ENCODE measurements around the gene RCSD1. TPM values are rescaled to one million over a fixed set of nuclear protein-coding genes. Genes with fewer than 3 reads are reported as not detected.

RCSD1 gene
- total and polyA plus RNA-seq, 2 donors (not counting 3 experiments of a cell fraction or from before 2014, with no cell fraction given) = 0.08 to 1.00 TPM

DNA sequence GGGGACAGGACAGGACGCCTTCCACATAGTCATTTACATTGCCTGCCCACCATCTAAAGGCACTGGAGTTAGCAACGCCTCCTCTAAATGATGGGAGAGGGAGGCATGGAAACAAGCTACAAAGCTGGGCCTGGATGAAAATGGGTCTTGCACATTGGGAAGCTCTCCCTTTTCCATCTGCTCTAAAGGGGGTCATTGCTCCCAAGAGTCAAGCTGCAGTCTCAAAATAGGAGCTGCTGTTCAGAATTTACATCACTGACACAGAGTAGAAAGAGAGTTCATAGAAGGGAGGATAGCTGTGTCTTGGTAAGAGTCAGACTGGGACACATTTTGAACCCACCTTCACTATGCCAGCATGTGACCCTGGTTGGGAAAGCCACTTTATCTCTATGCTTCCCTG, 26.6 kb downstream of the RCSD1 start:
- intact Hi-C loops (cut with micrococcal nuclease) = loop anchor here (5.0 kb wide), 1 partner anchor 39 kb away; no protein-coding TSS in a partner anchor
- CTCF ChIA-PET = interaction anchor here (1.1 to 1.7 kb wide), 3 partner anchors 9 to 122 kb away, joined by 3 read pairs; no protein-coding TSS in a partner anchor
- POLR2A ChIA-PET = no interaction called here

More for the DNA sequence above, 26.6 kb downstream of the RCSD1 start:
- TF ChIP-seq GATA2 (IDR thresholded peaks at IDR 0.05; ENCODE audit: insufficient read depth, insufficient read length, low read depth, low read length) (no peak), POLR2A (IDR thresholded peaks at IDR 0.05; ENCODE audit: low read depth, low read length) (no peak), MYC (IDR thresholded peaks at IDR 0.05; ENCODE audit: low read depth, low read length) (no peak), EZH2 (IDR thresholded peaks at IDR 0.05; ENCODE audit: borderline replicate concordance, low read depth, low read length, severe bottlenecking) (no peak), POLR2AphosphoS5 (IDR thresholded peaks at IDR 0.05; ENCODE audit: insufficient read depth, low read depth, low read length) (no peak), JUN (IDR thresholded peaks at IDR 0.05; ENCODE audit: borderline replicate concordance, insufficient read depth, insufficient read length, low read depth) (no peak)
- TF ChIP-seq, protein P1, sequence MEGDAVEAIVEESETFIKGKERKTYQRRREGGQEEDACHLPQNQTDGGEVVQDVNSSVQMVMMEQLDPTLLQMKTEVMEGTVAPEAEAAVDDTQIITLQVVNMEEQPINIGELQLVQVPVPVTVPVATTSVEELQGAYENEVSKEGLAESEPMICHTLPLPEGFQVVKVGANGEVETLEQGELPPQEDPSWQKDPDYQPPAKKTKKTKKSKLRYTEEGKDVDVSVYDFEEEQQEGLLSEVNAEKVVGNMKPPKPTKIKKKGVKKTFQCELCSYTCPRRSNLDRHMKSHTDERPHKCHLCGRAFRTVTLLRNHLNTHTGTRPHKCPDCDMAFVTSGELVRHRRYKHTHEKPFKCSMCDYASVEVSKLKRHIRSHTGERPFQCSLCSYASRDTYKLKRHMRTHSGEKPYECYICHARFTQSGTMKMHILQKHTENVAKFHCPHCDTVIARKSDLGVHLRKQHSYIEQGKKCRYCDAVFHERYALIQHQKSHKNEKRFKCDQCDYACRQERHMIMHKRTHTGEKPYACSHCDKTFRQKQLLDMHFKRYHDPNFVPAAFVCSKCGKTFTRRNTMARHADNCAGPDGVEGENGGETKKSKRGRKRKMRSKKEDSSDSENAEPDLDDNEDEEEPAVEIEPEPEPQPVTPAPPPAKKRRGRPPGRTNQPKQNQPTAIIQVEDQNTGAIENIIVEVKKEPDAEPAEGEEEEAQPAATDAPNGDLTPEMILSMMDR (IDR thresholded peaks at IDR 0.05; ENCODE audit: extremely low read depth in 1 of 2, insufficient read depth in 1 of 2, low read depth in 1 of 2, low read length in 2 of 2) = no peak
- TF ChIP-seq, protein P2, sequence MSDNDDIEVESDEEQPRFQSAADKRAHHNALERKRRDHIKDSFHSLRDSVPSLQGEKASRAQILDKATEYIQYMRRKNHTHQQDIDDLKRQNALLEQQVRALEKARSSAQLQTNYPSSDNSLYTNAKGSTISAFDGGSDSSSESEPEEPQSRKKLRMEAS (IDR thresholded peaks at IDR 0.05; ENCODE audit: insufficient read depth, insufficient read length) = no peak
- Histone ChIP-seq H3K4me2 (ENCODE audit: insufficient read depth, low read length) (no peak overlapping the region), H3K9ac (replicated peaks; ENCODE audit: extremely low read depth, insufficient read depth, low read length) (no peak overlapping the region), H3K79me2 (ENCODE audit: control insufficient read depth, insufficient read depth, low read length) (no peaks in the 10 kb centered on the region), H3K27ac (ENCODE audit: insufficient read depth, low read depth, low read length) (no peak overlapping the region), H3K9me1 (replicated peaks; ENCODE audit: control insufficient read depth, extremely low read depth, insufficient read depth, low read length) (no peaks in the 10 kb centered on the region), H4K20me1 (replicated peaks; ENCODE audit: control insufficient read depth, extremely low read depth, insufficient read depth, low read length) (no peaks in the 10 kb centered on the region), H3K4me1 (ENCODE audit: control insufficient read depth, extremely low read depth, insufficient read depth, low read length) (peaks cover 16% of the 10 kb centered on the region), H3K9me3 (replicated peaks; ENCODE audit: control insufficient read depth, insufficient read depth, low read length) (no peaks in the 10 kb centered on the region), H3K4me3 (replicated peaks in 1 of 3; ENCODE audit: insufficient read depth in 1 of 3, low read depth in 1 of 3, low read length in 3 of 3) (no peak overlapping the region), H3K27me3 (ENCODE audit: control insufficient read depth in 2 of 2, insufficient read depth in 2 of 2, low read length in 2 of 2) (peaks cover 2 to 5% of the 10 kb centered on the region in 2 experiments), H3K36me3 (ENCODE audit: control insufficient read depth in 2 of 2, extremely low read depth in 1 of 2, insufficient read depth in 2 of 2, low read length in 2 of 2) (no peaks in the 10 kb centered on the region), H2AFZ (ENCODE audit: low read depth, low read length) (no peak overlapping the region)
- BruUV-seq (replicated peaks) = no TSS peak
- DNase-seq (ENCODE audit: low read depth, low spot score) (no peak), FAIRE-seq (no peak)
- dilution Hi-C loops (cut with MboI; ENCODE audit: extremely low pct_ligation_motif_present, low sequenced_read_pairs) = no loop called here
